Measurements from ENCODE around the gene PGAM2.
A peak's percentile ranks its signal among the peaks of the same experiment; 100 is the strongest.
"Not testable (repeated sequence)": the region's sequence is repeated elsewhere in the genome, so short reads cannot be mapped to it uniquely, and the experiment has no call there.

PGAM2 gene

GRCh38 chr7:44048031-44048795 lies 17.2 kb downstream of the PGAM2 start:
- peak; percentile 15 for DNase-seq

GRCh38 chr7:44046321-44047061 lies 18.9 kb downstream of the PGAM2 start:
- peak; percentile 26 for DNase-seq

- DNase-seq = peak; percentile 17
Observed at GRCh38 chr7:44045226-44046014, 19.9 kb downstream of the PGAM2 start.

- peak; percentile 88 for DNase-seq
Observed at GRCh38 chr7:44044315-44045225, 20.8 kb downstream of the PGAM2 start, which contains the start of gene DBNL. Gene DBNL, plus strand, starts transcription at chr7:44044702. Its CDS starts 36 bp downstream, at chr7:44044738.

GRCh38 chr7:44043902-44044301 lies 21.5 kb downstream of the PGAM2 start:
- peak; percentile 14 for DNase-seq

- no peak for DNase-seq
Observed at GRCh38 chr7:44042221-44042620, 23.1 kb downstream of the PGAM2 start.

GRCh38 chr7:44040493-44040891 lies 24.9 kb downstream of the PGAM2 start:
- DNase-seq = peak; percentile 76

- DNase-seq = not testable (repeated sequence)
Observed at GRCh38 chr7:44039800-44040492, 25.4 kb downstream of the PGAM2 start.

GRCh38 chr7:44038961-44039558 lies 26.3 kb downstream of the PGAM2 start:
- DNase-seq = peak; percentile 86

- DNase-seq = not testable (repeated sequence)
Observed at GRCh38 chr7:44038553-44038952, 26.8 kb downstream of the PGAM2 start.

GRCh38 chr7:44037951-44038350 lies 27.4 kb downstream of the PGAM2 start:
- DNase-seq = not testable (repeated sequence)

- peak; percentile 65 for DNase-seq
Observed at GRCh38 chr7:44036364-44036763, 29.0 kb downstream of the PGAM2 start.

- DNase-seq = not testable (repeated sequence)
Observed at GRCh38 chr7:44033971-44034844, 31.2 kb downstream of the PGAM2 start.

- not testable (repeated sequence) for DNase-seq
Observed at GRCh38 chr7:44032031-44032430, 33.3 kb downstream of the PGAM2 start.

GRCh38 chr7:44031319-44031718 lies 34.0 kb downstream of the PGAM2 start:
- not testable (repeated sequence) for DNase-seq

GRCh38 chr7:44030029-44030428 lies 35.3 kb downstream of the PGAM2 start:
- not testable (repeated sequence) for DNase-seq

- not testable (repeated sequence) for DNase-seq
Observed at GRCh38 chr7:44029433-44029832, 35.9 kb downstream of the PGAM2 start.

GRCh38 chr7:44022796-44023467 lies 42.4 kb downstream of the PGAM2 start:
- DNase-seq = not testable (repeated sequence)

GRCh38 chr7:44022069-44022468 lies 43.3 kb downstream of the PGAM2 start:
- not testable (repeated sequence) for DNase-seq

All from activated T-cell treated with anti-CD3 and anti-CD28 coated beads, Interleukin-2, amount 50 U/mL, for 1 hour (primary cell).